Endothelial cell (in vitro differentiated cells): Measurements from ENCODE around the gene KRTAP9-1. TPM values are rescaled to one million over a fixed set of nuclear protein-coding genes. Genes with fewer than 3 reads are reported as not detected.

Experiments used
- DNase-seq: peaks from one replicate; pipeline ENCODE4 v3.0.0; 2021; ENCODE audit warnings: low spot score
- H3K27ac Mint-ChIP-seq: one replicate; pipeline ENCODE4 v1.8.0; 2021; ENCODE audit warnings: mixed read lengths, inconsistent platforms; ENCODE audit not compliant: unreplicated experiment
- H3K27me3 Mint-ChIP-seq: one replicate; pipeline ENCODE4 v1.8.0; 2021; ENCODE audit warnings: mild to moderate bottlenecking, moderate library complexity, mixed read lengths, inconsistent platforms; ENCODE audit not compliant: unreplicated experiment
- H3K36me3 Mint-ChIP-seq: one replicate; pipeline ENCODE4 v1.8.0; 2021; ENCODE audit warnings: mild to moderate bottlenecking, low read depth, mixed read lengths, inconsistent platforms; ENCODE audit not compliant: unreplicated experiment
- H3K4me1 Mint-ChIP-seq: one replicate; pipeline ENCODE4 v1.8.0; 2021; ENCODE audit warnings: mild to moderate bottlenecking, mixed read lengths, inconsistent platforms; ENCODE audit not compliant: unreplicated experiment
- H3K4me3 Mint-ChIP-seq: one replicate; pipeline ENCODE4 v1.8.0; 2021; ENCODE audit warnings: mild to moderate bottlenecking, mixed read lengths, inconsistent platforms; ENCODE audit not compliant: unreplicated experiment
- H3K9me3 Mint-ChIP-seq: one replicate; pipeline ENCODE4 v1.8.0; 2021; ENCODE audit warnings: mixed read lengths, inconsistent platforms; ENCODE audit not compliant: unreplicated experiment
- total RNA-seq: library from RNA; stranded (reverse); fragmentation: NEBNext Ultra II Directional; extraction: Animal tissue kit (Norgen Biotek cat#: 25700); gene quantifications from one replicate; pipeline ENCODE4 v1.2.1, GENCODE V29; 2021; ENCODE audit not compliant: unreplicated experiment
- TF ChIP-seq, protein P1 (sequence below): fragments of 200-600 bp; sonication (generic); IDR thresholded peaks from one replicate; pipeline ENCODE4 v1.5.0; 2021; ENCODE audit warnings: antibody characterized with exemption; ENCODE audit not compliant: unreplicated experiment

KRTAP9-1 gene
- total RNA-seq, 1 donor from 2014 or later, result not detected

DNA sequence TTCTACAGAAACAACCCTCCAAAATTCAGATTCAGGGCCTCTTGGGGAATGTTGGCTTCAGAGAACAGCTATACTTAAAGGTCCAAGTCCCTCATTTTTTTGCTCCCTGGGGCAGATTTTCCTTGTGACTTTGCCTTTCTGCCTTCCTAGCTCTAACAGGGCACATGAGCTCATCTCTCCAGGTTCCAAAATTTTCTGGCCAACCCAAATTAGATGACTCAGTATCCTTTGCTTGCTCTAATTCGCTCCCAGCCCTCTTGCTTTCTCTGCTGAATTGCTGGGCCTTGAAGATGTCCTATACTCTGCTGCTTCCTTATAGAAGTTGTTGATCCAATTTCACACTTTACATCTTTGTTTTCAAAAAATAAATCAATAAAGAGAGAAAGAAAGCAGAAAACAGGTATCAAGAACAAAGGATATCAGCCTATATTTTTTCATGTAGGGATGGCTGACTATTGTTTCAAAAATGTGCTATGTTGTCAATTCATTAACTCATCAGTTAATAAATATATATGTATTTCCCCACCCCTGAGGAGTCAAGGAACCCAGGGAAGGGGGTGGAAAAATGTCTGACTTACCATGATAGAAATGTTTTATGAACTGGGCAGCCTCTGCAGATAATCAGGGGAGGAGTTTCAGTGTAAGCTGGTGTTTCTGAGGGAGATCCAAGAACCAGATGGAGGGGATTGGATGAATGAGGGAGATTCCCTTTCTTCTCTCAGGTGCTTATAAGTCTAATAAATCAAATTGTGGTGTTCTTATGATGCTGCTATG, 10.7 kb upstream of the KRTAP9-1 start:
- Mint-ChIP-seq H3K4me3 (no peak overlapping the region), H3K4me1 (no peaks in the 10 kb centered on the region), H3K27me3 (no peaks in the 10 kb centered on the region), H3K27ac (no peak overlapping the region), H3K36me3 (no peaks in the 10 kb centered on the region), H3K9me3 (no peaks in the 10 kb centered on the region)
- DNase-seq, result no peak
- TF ChIP-seq, protein P1, sequence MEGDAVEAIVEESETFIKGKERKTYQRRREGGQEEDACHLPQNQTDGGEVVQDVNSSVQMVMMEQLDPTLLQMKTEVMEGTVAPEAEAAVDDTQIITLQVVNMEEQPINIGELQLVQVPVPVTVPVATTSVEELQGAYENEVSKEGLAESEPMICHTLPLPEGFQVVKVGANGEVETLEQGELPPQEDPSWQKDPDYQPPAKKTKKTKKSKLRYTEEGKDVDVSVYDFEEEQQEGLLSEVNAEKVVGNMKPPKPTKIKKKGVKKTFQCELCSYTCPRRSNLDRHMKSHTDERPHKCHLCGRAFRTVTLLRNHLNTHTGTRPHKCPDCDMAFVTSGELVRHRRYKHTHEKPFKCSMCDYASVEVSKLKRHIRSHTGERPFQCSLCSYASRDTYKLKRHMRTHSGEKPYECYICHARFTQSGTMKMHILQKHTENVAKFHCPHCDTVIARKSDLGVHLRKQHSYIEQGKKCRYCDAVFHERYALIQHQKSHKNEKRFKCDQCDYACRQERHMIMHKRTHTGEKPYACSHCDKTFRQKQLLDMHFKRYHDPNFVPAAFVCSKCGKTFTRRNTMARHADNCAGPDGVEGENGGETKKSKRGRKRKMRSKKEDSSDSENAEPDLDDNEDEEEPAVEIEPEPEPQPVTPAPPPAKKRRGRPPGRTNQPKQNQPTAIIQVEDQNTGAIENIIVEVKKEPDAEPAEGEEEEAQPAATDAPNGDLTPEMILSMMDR, result no peak

DNA sequence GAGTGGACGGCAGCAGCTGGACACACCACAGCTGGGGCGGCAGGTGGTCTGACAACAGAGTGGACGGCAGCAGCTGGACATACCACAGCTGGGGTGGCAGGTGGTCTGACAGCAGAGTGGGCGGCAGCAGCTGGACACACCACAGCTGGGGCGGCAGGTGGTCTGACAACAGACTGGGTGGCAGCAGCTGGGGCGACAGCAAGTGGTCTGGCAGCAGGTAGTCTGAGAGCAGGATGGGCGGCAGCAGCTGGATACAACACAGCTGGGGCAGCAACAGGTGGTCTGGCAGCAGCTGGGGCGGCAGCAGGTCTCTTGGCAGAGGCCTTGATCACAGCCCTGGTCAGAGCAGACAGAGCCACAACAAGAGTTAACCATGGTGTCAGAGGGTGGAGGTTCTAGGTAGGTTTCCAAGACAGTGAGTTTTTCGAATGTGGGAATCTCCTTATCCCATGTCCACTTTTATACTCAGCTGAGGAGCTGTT, 5.2 kb upstream of the KRTAP9-1 start, which contains the start of gene KRTAP4-1:
Gene KRTAP4-1 (minus strand): TSS at position 432 of the 482 bp plus-strand sequence. CDS start 57 bp downstream, at position 375.
- TF ChIP-seq, protein P1, result no peak

DNA sequence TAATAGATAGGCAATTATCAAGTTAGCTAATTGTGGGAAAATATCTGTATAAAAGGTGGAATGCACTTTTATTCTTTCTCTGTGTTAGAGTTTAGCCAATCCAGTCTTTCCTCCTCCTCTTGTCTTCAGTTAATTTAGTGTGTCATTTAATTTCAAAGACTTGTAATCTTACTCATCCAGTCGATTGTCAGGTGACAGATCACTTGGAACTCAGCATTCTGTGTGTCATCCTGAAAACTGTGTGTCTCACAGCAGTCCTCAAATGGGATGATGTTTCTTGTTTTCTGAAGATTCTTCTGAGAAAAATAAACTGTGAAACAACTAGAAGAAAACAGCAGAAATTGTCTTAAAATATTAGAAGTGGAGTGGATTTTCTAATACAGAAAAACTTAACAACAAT, 4.7 kb upstream of the KRTAP9-1 start:
- no peaks in the 10 kb centered on the region for H3K4me1 Mint-ChIP-seq
- TF ChIP-seq, protein P1, result no peak
- H3K27me3 Mint-ChIP-seq, result peaks cover 1% of the 10 kb centered on the region
- no peak overlapping the region for H3K27ac Mint-ChIP-seq
- no peak overlapping the region for H3K4me3 Mint-ChIP-seq
- DNase-seq, result no peak
- no peaks in the 10 kb centered on the region for H3K9me3 Mint-ChIP-seq
- H3K36me3 Mint-ChIP-seq, result no peaks in the 10 kb centered on the region

More for the DNA sequence above, 5.2 kb upstream of the KRTAP9-1 start, which contains the start of gene KRTAP4-1:
- H3K4me3 Mint-ChIP-seq, result no peak within 1 kb of the TSS
- no peaks in the 10 kb centered on the region for H3K4me1 Mint-ChIP-seq
- no peaks in the 10 kb centered on the region for H3K9me3 Mint-ChIP-seq
- no peak within 1 kb of the TSS for H3K27ac Mint-ChIP-seq
- no peaks in the 10 kb centered on the region for H3K36me3 Mint-ChIP-seq
- no peak for DNase-seq
- peaks cover 1% of the 10 kb centered on the region for H3K27me3 Mint-ChIP-seq

DNA sequence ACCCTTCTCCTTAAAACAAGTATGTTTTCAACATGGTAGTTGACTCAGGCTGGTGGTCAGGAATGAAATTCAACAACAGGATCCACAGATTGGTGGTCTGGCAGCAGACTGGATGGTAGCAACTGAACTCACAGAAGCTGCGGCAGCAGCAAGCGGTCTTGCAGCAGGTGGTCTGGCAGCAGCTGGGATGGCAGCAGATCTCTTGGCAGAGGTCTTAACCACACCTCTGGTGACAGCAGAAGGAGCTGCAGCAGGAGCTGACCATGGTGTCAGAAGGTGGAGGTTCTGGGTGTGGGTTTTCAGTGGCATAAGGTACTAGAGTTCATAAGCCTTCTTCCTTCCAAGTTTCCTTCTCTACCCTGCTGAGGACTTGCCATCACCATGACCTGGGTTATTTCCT, 2.8 kb upstream of the KRTAP9-1 start:
- Mint-ChIP-seq H3K4me1 (no peaks in the 10 kb centered on the region), H3K4me3 (no peak overlapping the region), H3K9me3 (no peaks in the 10 kb centered on the region), H3K36me3 (no peaks in the 10 kb centered on the region), H3K27me3 (peaks cover 3% of the 10 kb centered on the region), H3K27ac (no peak overlapping the region)
- TF ChIP-seq, protein P1, result no peak
- DNase-seq, result no peak

DNA sequence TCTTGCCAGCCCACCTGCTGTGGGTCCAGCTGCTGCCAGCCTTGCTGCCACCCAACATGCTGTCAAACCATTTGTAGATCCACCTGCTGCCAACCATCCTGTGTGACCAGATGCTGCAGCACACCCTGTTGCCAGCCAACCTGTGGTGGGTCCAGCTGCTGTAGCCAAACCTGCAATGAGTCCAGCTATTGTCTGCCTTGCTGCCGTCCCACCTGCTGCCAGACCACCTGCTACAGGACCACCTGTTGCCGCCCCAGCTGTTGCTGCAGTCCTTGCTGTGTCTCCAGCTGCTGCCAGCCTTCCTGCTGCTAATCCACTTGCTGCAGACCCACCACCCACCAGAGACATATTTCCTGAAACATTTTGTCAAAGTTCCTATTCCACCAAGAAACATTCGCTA, 641 bp downstream of the KRTAP9-1 start:
- no peak for DNase-seq
- no peaks in the 10 kb centered on the region for H3K9me3 Mint-ChIP-seq
- H3K27me3 Mint-ChIP-seq, result peaks cover 3% of the 10 kb centered on the region
- H3K4me3 Mint-ChIP-seq, result no peak overlapping the region
- H3K36me3 Mint-ChIP-seq, result no peaks in the 10 kb centered on the region
- TF ChIP-seq, protein P1, result no peak
- no peaks in the 10 kb centered on the region for H3K4me1 Mint-ChIP-seq
- no peak overlapping the region for H3K27ac Mint-ChIP-seq
